Endothelial cell of umbilical vein (primary cell): Measurements from ENCODE around the gene KIAA0825. TPM values are rescaled to one million over a fixed set of nuclear protein-coding genes. Genes with fewer than 3 reads are reported as not detected.

Experiments
- BruUV-seq: library from RNA; stranded (reverse); fragments of 400-500 nt; replicated peaks from 2 replicates; lab custom pipeline; 2021; lab: Mats Ljungman, UMichigan
- CTCF ChIA-PET: fragments of 300-600, 350-600 bp; sonication (Branson Sonifier 250); formaldehyde crosslinking; loops from one replicate; lab custom pipeline; 2021; ENCODE audit warnings: antibody characterized with exemption, inconsistent platforms; lab: Charles Lee
- POLR2A ChIA-PET: fragments of 300-600, 350-600 bp; sonication (Branson Sonifier 250); formaldehyde crosslinking; loops from one replicate; lab custom pipeline; 2021; ENCODE audit warnings: antibody characterized with exemption, inconsistent platforms; lab: Charles Lee
- DNase-seq: peaks from one replicate; pipeline ENCODE4 v3.0.0-alpha.2; 2011; ENCODE audit warnings: low read depth, low spot score
- FAIRE-seq: peaks from 2 replicates; lab custom pipeline; 2011; peaks lifted over from hg19 to GRCh38; lab: Jason Lieb, UNC
- H2AFZ ChIP-seq: 2 replicates; pipeline ENCODE4 v1.6.0; 2012; ENCODE audit warnings: low read depth, low read length, control low read depth, inconsistent platforms
- H3K27ac ChIP-seq: 2 replicates; pipeline ENCODE4 v1.5.1; 2011; ENCODE audit warnings: low read depth, mild to moderate bottlenecking, control low read depth, low read length, moderate library complexity; ENCODE audit not compliant: insufficient read depth
- H3K27me3 ChIP-seq, 2 experiments: 2 replicates each; pipeline versions ENCODE4 v1.6.0 to v1.6.1; 2011; ENCODE audit warnings: low read length in 2 of 2, mixed read lengths in 1 of 2; ENCODE audit not compliant: control insufficient read depth in 2 of 2, insufficient read depth in 2 of 2
- H3K36me3 ChIP-seq, 2 experiments: 2 replicates in 1 of 2; 3 replicates in 1 of 2; pipeline ENCODE4 v1.5.1; 2011; ENCODE audit warnings: low read length in 2 of 2, mild to moderate bottlenecking in 1 of 2, moderate library complexity in 1 of 2; ENCODE audit not compliant: control insufficient read depth in 2 of 2, insufficient read depth in 2 of 2; ENCODE audit errors: extremely low read depth in 1 of 2
- H3K4me1 ChIP-seq: 3 replicates; pipeline ENCODE4 v1.5.1; 2011; ENCODE audit warnings: mild to moderate bottlenecking, low read length; ENCODE audit not compliant: control insufficient read depth, insufficient read depth; ENCODE audit errors: extremely low read depth
- H3K4me2 ChIP-seq: 2 replicates; pipeline ENCODE4 v1.6.1; 2011; ENCODE audit warnings: low read length, control low read depth, mixed read lengths; ENCODE audit not compliant: insufficient read depth
- H3K4me3 ChIP-seq, 3 experiments: fragments of 200-600 bp in 1 of 3; sonication (generic), shearing (Covaris generic) in 1 of 3; replicated peaks in 1 of 3; 2 replicates each; pipeline ENCODE4 v1.5.1; 2011 to 2016; ENCODE audit warnings: control low read depth in 3 of 3, low read length in 3 of 3, mild to moderate bottlenecking in 2 of 3, inconsistent platforms in 1 of 3, low read depth in 1 of 3, moderate library complexity in 1 of 3; ENCODE audit not compliant: insufficient read depth in 1 of 3
- H3K79me2 ChIP-seq: 2 replicates; pipeline ENCODE4 v1.6.0; 2012; ENCODE audit warnings: low read length, inconsistent platforms; ENCODE audit not compliant: control insufficient read depth, insufficient read depth
- H3K9ac ChIP-seq: replicated peaks from 2 replicates; pipeline ENCODE3; 2011; ENCODE audit warnings: low read length, control low read depth; ENCODE audit not compliant: insufficient read depth; ENCODE audit errors: extremely low read depth
- H3K9me1 ChIP-seq: replicated peaks from 3 replicates; pipeline ENCODE4 v1.6.0; 2011; ENCODE audit warnings: mild to moderate bottlenecking, low read length; ENCODE audit not compliant: control insufficient read depth, insufficient read depth; ENCODE audit errors: extremely low read depth
- H3K9me3 ChIP-seq: replicated peaks from 2 replicates; pipeline ENCODE4 v1.5.1; 2012; ENCODE audit warnings: low read length, inconsistent platforms; ENCODE audit not compliant: control insufficient read depth, insufficient read depth
- H4K20me1 ChIP-seq: replicated peaks from 2 replicates; pipeline ENCODE3; 2011; ENCODE audit warnings: mild to moderate bottlenecking, low read length; ENCODE audit not compliant: control insufficient read depth, insufficient read depth; ENCODE audit errors: extremely low read depth
- CTCF ChIP-seq, 2 donors: IDR thresholded peaks; 1 replicate in 1 of 2; 2 replicates in 1 of 2; pipeline ENCODE4 v1.5.1; 2011; ENCODE audit warnings: low read length in 2 of 2, mild to moderate bottlenecking in 2 of 2, moderate library complexity in 2 of 2, control low read depth in 1 of 2, inconsistent platforms in 1 of 2, low read depth in 1 of 2; ENCODE audit not compliant: insufficient read depth in 1 of 2; ENCODE audit errors: extremely low read depth in 1 of 2
- EZH2 ChIP-seq: IDR thresholded peaks from 2 replicates; pipeline ENCODE4 v1.6.1; 2012; ENCODE audit warnings: borderline replicate concordance, low read depth, mild to moderate bottlenecking, moderate library complexity, low read length, inconsistent platforms; ENCODE audit not compliant: severe bottlenecking
- FOS ChIP-seq: IDR thresholded peaks from 2 replicates; pipeline ENCODE4 v1.6.1; 2011; ENCODE audit warnings: mild to moderate bottlenecking, low read length, moderate library complexity, borderline replicate concordance; ENCODE audit not compliant: insufficient read depth
- GATA2 ChIP-seq: IDR thresholded peaks from 2 replicates; pipeline ENCODE4 v1.7.0; 2011; ENCODE audit warnings: low read depth, mild to moderate bottlenecking, moderate library complexity, mixed read lengths, low read length; ENCODE audit not compliant: insufficient read length, insufficient read depth
- JUN ChIP-seq: IDR thresholded peaks from 2 replicates; pipeline ENCODE4 v1.6.1; 2011; ENCODE audit warnings: borderline replicate concordance, low read depth; ENCODE audit not compliant: insufficient read length, insufficient read depth
- MAX ChIP-seq: IDR thresholded peaks from 2 replicates; pipeline ENCODE4 v1.6.1; 2011; ENCODE audit not compliant: insufficient read depth, insufficient read length
- MYC ChIP-seq: IDR thresholded peaks from one replicate; pipeline ENCODE4 v1.6.1; 2011; ENCODE audit warnings: mild to moderate bottlenecking, low read depth, low read length
- POLR2A ChIP-seq: IDR thresholded peaks from 2 replicates; pipeline ENCODE4 v1.6.1; 2012; ENCODE audit warnings: low read depth, mild to moderate bottlenecking, control low read depth, low read length
- POLR2AphosphoS5 ChIP-seq: IDR thresholded peaks from 2 replicates; pipeline ENCODE4 v1.6.1; 2012; ENCODE audit warnings: low read depth, mild to moderate bottlenecking, control low read depth, low read length, moderate library complexity; ENCODE audit not compliant: insufficient read depth
- dilution Hi-C: fragments of 300-500 bp; cut with MboI; formaldehyde crosslinking; loops from one replicate; pipeline ENCODE4 v1.15.0; 2019; ENCODE audit warnings: low sequenced_read_pairs; ENCODE audit not compliant: extremely low pct_ligation_motif_present
- intact Hi-C: fragments of 100-400 bp; cut with micrococcal nuclease; formaldehyde crosslinking; loops from one replicate; pipeline ENCODE4 v1.10.0; 2022
- polyA plus RNA-seq, 4 experiments: library from polyadenylated mRNA; depleted of rRNA in 3 of 4; stranded (reverse) in 3 of 4; unstranded in 1 of 4; fragments of >200 nt; gene quantifications; 2 replicates each; pipeline versions ENCODE4 v1.2.1 to v1.2.3, GENCODE V29; 2011 to 2012; ENCODE audit warnings: missing spikeins in 1 of 4
- total RNA-seq: library from RNA; stranded (reverse); gene quantifications from 2 replicates; pipeline ENCODE4 v1.2.3, GENCODE V29; 2021

Gene KIAA0825
- total and polyA plus RNA-seq, 2 donors (not counting 3 experiments of a cell fraction or from before 2014, with no cell fraction given), result 0.15 to 1.1 TPM

GRCh38 chr5:94223235-94223634, 395.2 kb downstream of the KIAA0825 start:
- Histone ChIP-seq H4K20me1 (no peaks in the 10 kb centered on the region), H3K36me3 (no peaks in the 10 kb centered on the region), H3K27me3 (peaks cover 0 to 5% of the 10 kb centered on the region in 2 experiments), H3K4me2 (no peak overlapping the region), H3K4me1 (no peaks in the 10 kb centered on the region), H3K9me1 (no peaks in the 10 kb centered on the region), H2AFZ (no peak overlapping the region), H3K9me3 (no peaks in the 10 kb centered on the region), H3K27ac (no peak overlapping the region), H3K4me3 (no peak overlapping the region), H3K9ac (no peak overlapping the region), H3K79me2 (no peaks in the 10 kb centered on the region)
- CTCF ChIA-PET, result no interaction called here
- TF ChIP-seq JUN (no peak), MYC (no peak), GATA2 (no peak), FOS (no peak), CTCF (IDR thresholded peaks at IDR 0.05; ENCODE audit: extremely low read depth in 1 of 2, insufficient read depth in 1 of 2, low read depth in 1 of 2, low read length in 2 of 2) (no peak), EZH2 (no peak), POLR2AphosphoS5 (no peak), MAX (no peak), POLR2A (no peak)
- POLR2A ChIA-PET, result no interaction called here
- no peak for FAIRE-seq
- dilution Hi-C loops, result no loop called here
- no peak for DNase-seq
- BruUV-seq, result no TSS peak
- intact Hi-C loops, result no loop called here
